ENCODE data around the gene GPR25.

DNA sequence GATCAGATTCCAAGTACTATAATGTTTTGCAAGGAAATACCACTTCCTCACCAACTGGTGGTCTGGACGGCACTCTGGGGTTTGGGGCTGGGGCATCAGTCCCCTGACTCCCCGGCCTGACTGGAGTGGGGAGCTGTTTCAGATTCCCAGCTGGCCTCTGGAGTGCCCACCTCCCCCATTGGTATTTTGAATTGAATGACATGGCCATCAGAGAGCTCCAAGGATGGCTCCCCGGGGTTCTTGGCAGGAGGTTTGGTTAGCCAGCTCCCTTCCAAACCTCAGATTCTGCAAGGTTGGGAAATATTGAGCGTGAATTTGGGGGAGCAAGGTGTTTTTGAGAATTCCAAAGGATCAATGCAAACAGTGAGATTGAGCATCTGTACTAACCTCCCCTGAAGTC lies 19.8 kb downstream of the GPR25 start:
- TF ChIP-seq RARB (CRISPR knock-in tag; IDR thresholded peaks at IDR 0.05) (no peak), ZFP3 (CRISPR knock-in tag; IDR thresholded peaks at IDR 0.05) (no peak), ZNF70 (CRISPR knock-in tag; IDR thresholded peaks at IDR 0.05) (no peak), ISL1 (CRISPR knock-in tag; IDR thresholded peaks at IDR 0.05) (no peak)
- TF ChIP-seq, protein P1, sequence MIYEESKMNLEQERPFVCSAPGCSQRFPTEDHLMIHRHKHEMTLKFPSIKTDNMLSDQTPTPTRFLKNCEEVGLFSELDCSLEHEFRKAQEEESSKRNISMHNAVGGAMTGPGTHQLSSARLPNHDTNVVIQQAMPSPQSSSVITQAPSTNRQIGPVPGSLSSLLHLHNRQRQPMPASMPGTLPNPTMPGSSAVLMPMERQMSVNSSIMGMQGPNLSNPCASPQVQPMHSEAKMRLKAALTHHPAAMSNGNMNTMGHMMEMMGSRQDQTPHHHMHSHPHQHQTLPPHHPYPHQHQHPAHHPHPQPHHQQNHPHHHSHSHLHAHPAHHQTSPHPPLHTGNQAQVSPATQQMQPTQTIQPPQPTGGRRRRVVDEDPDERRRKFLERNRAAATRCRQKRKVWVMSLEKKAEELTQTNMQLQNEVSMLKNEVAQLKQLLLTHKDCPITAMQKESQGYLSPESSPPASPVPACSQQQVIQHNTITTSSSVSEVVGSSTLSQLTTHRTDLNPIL (CRISPR knock-in tag; IDR thresholded peaks at IDR 0.05; ENCODE audit: low read depth) = no peak
